Stimulated activated memory B cell treated with anti-CD40 and anti-IgM and Interleukin-4, amounts not matched to agents 10 μg/mL and 1 μg/mL and 100 μg/mL, for 72 hours (primary cell): ENCODE results near the gene GET3.

Source experiments
- ATAC-seq: fragments of 150-1000 bp; cut with Tn5 transposase; 2 replicates; pipeline ENCODE4 v1.10.0; 2021
- H3K27ac Mint-ChIP-seq: one replicate; pipeline ENCODE4 v1.8.0; 2022; ENCODE audit warnings: mild to moderate bottlenecking, mixed read lengths
- H3K27me3 Mint-ChIP-seq: one replicate; pipeline ENCODE4 v1.8.0; 2022; ENCODE audit warnings: mixed read lengths
- H3K36me3 Mint-ChIP-seq: one replicate; pipeline ENCODE4 v1.8.0; 2022; ENCODE audit warnings: mixed read lengths
- H3K4me1 Mint-ChIP-seq: one replicate; pipeline ENCODE4 v1.8.0; 2022; ENCODE audit warnings: mixed read lengths
- H3K4me3 Mint-ChIP-seq: one replicate; pipeline ENCODE4 v1.8.0; 2022; ENCODE audit warnings: mild to moderate bottlenecking, moderate library complexity, mixed read lengths
- H3K9me3 Mint-ChIP-seq: one replicate; pipeline ENCODE4 v1.8.0; 2022; ENCODE audit warnings: mixed read lengths

GET3 gene

GRCh38 chr19:12788042-12788681, 50.9 kb downstream of the GET3 start:
- Mint-ChIP-seq H3K27me3 (no peaks in the 10 kb centered on the region), H3K27ac (peak overlapping the region; percentile 92), H3K4me1 (peaks cover 25% of the 10 kb centered on the region), H3K4me3 (peak overlapping the region; percentile 90), H3K9me3 (no peaks in the 10 kb centered on the region), H3K36me3 (peaks cover 9% of the 10 kb centered on the region)
- no peak for ATAC-seq

GRCh38 chr19:12788682-12789097, 51.4 kb downstream of the GET3 start:
- Mint-ChIP-seq H3K4me1 (peaks cover 25% of the 10 kb centered on the region), H3K27me3 (no peaks in the 10 kb centered on the region), H3K27ac (peak overlapping the region; percentile 92), H3K4me3 (peak overlapping the region; percentile 90), H3K9me3 (no peaks in the 10 kb centered on the region), H3K36me3 (peaks cover 12% of the 10 kb centered on the region)
- ATAC-seq: peak; percentile 0

DNA sequence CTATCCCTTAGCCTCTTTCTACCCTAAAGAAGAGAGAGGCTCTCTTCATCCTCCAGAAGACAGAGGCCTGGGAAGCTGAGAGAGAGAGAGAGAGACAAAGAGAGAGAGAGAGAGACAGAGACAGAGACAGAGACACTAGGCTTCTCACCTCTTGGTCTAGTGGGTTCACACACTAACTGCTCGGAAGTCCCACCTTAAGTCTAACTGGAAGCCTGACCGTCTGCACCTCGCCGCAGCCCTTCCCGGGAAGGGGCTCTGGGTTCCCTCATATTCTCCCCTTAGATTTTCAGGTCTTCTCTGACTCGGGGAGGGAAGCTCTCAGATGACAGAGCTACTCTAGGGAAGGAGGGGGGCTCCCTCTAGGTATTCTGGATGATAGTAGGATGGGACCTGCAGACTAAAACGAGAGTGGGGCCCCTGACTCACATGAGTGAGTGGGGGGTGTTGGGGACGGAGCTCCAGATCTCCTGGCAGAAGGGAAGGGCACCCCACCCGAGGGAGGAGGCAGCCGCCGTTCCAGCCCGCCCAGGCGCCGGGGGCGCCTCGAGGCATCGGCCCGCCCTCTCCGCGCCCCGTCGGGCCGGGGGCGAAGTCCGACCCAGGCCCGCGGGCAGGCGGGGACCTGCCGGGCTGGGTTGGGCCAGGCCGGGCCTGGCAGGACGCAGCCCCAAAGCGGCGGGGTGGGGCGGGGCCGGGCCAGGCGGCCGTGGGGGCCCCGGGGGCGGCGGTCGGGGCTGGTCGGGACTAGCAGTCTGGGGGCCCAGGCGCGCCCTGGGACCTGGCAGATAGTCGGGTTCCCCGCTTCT, 52.0 kb downstream of the GET3 start:
- peak overlapping the region; percentile 96 for H3K4me3 Mint-ChIP-seq
- ATAC-seq: no peak

DNA sequence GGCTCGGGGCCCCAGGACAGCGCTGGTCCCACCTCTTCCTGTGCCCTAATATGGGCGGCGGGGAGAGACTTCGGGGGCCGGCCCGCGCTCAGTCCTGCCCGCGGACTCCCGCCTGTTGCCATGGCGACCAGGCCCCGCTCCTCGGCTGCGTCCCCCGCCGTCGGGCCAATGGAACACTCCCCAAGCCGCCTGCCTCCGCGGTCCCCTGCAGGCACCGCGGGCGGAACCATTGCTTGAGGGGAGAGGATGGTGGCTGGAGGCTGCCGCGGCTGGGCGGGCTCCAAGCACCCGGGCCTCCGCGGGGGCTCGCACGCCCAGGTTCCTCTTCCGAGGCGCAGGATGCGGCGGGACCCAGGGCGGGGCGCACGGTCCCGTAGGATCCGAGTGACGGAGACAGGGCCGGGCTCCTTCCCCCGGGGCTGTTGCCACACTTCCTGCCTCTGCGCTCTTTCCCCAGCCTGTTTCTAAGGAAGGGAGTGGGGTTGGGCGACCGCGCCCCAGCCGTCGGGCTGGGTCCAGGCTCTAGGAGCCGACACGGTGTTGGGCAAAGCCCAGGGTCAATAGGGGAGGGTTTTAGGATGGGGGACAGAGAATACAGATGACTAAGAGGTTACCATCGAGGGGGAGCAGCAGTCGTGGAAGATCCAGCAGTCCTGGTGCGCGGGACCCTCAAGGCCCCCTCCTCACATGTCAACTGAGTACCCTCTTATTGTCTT, 52.8 kb downstream of the GET3 start:
- H3K4me1 Mint-ChIP-seq: peaks cover 37% of the 10 kb centered on the region
- no peaks in the 10 kb centered on the region for H3K9me3 Mint-ChIP-seq
- H3K4me3 Mint-ChIP-seq: peak overlapping the region; percentile 96

More for the DNA sequence above, 52.0 kb downstream of the GET3 start:
- Mint-ChIP-seq H3K27ac (peak overlapping the region; percentile 92), H3K4me1 (peaks cover 31% of the 10 kb centered on the region), H3K27me3 (no peaks in the 10 kb centered on the region), H3K9me3 (no peaks in the 10 kb centered on the region), H3K36me3 (peaks cover 12% of the 10 kb centered on the region)

GRCh38 chr19:12790628-12791344, 53.5 kb downstream of the GET3 start:
- Mint-ChIP-seq H3K27ac (peak overlapping the region; percentile 91), H3K4me3 (peak overlapping the region; percentile 96), H3K4me1 (peaks cover 41% of the 10 kb centered on the region), H3K27me3 (no peaks in the 10 kb centered on the region), H3K36me3 (peaks cover 12% of the 10 kb centered on the region), H3K9me3 (no peaks in the 10 kb centered on the region)
- no peak for ATAC-seq

More for the DNA sequence above, 52.8 kb downstream of the GET3 start:
- H3K27me3 Mint-ChIP-seq: no peaks in the 10 kb centered on the region
- H3K36me3 Mint-ChIP-seq: peaks cover 12% of the 10 kb centered on the region
- H3K27ac Mint-ChIP-seq: peak overlapping the region; percentile 92
- ATAC-seq: peak; percentile 71

DNA sequence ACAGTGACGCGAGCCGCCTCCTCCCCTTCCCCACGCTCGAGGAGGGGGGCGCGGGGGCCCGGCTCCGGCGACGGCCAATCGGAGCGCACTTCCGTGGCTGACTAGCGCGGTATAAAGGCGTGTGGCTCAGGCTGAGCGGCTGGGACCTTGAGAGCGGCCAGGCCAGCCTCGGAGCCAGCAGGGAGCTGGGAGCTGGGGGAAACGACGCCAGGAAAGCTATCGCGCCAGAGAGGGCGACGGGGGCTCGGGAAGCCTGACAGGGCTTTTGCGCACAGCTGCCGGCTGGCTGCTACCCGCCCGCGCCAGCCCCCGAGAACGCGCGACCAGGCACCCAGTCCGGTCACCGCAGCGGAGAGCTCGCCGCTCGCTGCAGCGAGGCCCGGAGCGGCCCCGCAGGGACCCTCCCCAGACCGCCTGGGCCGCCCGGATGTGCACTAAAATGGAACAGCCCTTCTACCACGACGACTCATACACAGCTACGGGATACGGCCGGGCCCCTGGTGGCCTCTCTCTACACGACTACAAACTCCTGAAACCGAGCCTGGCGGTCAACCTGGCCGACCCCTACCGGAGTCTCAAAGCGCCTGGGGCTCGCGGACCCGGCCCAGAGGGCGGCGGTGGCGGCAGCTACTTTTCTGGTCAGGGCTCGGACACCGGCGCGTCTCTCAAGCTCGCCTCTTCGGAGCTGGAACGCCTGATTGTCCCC, 54.2 kb downstream of the GET3 start, which contains the start of gene JUNB:
TSS of gene JUNB (plus strand) at position 142 of the 706 bp plus-strand sequence. CDS start at position 428, 286 bp downstream.
- Mint-ChIP-seq H3K27ac (peak within 1 kb of the TSS; percentile 91), H3K4me3 (peak within 1 kb of the TSS; percentile 96), H3K27me3 (no peaks in the 10 kb centered on the region), H3K9me3 (no peaks in the 10 kb centered on the region), H3K36me3 (peaks cover 12% of the 10 kb centered on the region), H3K4me1 (peaks cover 48% of the 10 kb centered on the region)
- peak; percentile 63 for ATAC-seq

DNA sequence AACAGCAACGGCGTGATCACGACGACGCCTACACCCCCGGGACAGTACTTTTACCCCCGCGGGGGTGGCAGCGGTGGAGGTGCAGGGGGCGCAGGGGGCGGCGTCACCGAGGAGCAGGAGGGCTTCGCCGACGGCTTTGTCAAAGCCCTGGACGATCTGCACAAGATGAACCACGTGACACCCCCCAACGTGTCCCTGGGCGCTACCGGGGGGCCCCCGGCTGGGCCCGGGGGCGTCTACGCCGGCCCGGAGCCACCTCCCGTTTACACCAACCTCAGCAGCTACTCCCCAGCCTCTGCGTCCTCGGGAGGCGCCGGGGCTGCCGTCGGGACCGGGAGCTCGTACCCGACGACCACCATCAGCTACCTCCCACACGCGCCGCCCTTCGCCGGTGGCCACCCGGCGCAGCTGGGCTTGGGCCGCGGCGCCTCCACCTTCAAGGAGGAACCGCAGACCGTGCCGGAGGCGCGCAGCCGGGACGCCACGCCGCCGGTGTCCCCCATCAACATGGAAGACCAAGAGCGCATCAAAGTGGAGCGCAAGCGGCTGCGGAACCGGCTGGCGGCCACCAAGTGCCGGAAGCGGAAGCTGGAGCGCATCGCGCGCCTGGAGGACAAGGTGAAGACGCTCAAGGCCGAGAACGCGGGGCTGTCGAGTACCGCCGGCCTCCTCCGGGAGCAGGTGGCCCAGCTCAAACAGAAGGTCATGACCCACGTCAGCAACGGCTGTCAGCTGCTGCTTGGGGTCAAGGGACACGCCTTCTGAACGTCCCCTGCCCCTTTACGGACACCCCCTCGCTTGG, 55.0 kb downstream of the GET3 start:
- peaks cover 12% of the 10 kb centered on the region for H3K36me3 Mint-ChIP-seq
- H3K4me1 Mint-ChIP-seq: peaks cover 50% of the 10 kb centered on the region
- H3K4me3 Mint-ChIP-seq: peak overlapping the region; percentile 96
- peak overlapping the region; percentile 91 for H3K27ac Mint-ChIP-seq
- no peaks in the 10 kb centered on the region for H3K9me3 Mint-ChIP-seq
- no peaks in the 10 kb centered on the region for H3K27me3 Mint-ChIP-seq
- ATAC-seq: no peak

DNA sequence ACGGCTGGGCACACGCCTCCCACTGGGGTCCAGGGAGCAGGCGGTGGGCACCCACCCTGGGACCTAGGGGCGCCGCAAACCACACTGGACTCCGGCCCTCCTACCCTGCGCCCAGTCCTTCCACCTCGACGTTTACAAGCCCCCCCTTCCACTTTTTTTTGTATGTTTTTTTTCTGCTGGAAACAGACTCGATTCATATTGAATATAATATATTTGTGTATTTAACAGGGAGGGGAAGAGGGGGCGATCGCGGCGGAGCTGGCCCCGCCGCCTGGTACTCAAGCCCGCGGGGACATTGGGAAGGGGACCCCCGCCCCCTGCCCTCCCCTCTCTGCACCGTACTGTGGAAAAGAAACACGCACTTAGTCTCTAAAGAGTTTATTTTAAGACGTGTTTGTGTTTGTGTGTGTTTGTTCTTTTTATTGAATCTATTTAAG, 55.6 kb downstream of the GET3 start:
- no peak for ATAC-seq
- no peaks in the 10 kb centered on the region for H3K27me3 Mint-ChIP-seq
- H3K4me1 Mint-ChIP-seq: peaks cover 50% of the 10 kb centered on the region
- H3K36me3 Mint-ChIP-seq: peaks cover 12% of the 10 kb centered on the region
- H3K27ac Mint-ChIP-seq: peak overlapping the region; percentile 91
- peak overlapping the region; percentile 96 for H3K4me3 Mint-ChIP-seq
- no peaks in the 10 kb centered on the region for H3K9me3 Mint-ChIP-seq

DNA sequence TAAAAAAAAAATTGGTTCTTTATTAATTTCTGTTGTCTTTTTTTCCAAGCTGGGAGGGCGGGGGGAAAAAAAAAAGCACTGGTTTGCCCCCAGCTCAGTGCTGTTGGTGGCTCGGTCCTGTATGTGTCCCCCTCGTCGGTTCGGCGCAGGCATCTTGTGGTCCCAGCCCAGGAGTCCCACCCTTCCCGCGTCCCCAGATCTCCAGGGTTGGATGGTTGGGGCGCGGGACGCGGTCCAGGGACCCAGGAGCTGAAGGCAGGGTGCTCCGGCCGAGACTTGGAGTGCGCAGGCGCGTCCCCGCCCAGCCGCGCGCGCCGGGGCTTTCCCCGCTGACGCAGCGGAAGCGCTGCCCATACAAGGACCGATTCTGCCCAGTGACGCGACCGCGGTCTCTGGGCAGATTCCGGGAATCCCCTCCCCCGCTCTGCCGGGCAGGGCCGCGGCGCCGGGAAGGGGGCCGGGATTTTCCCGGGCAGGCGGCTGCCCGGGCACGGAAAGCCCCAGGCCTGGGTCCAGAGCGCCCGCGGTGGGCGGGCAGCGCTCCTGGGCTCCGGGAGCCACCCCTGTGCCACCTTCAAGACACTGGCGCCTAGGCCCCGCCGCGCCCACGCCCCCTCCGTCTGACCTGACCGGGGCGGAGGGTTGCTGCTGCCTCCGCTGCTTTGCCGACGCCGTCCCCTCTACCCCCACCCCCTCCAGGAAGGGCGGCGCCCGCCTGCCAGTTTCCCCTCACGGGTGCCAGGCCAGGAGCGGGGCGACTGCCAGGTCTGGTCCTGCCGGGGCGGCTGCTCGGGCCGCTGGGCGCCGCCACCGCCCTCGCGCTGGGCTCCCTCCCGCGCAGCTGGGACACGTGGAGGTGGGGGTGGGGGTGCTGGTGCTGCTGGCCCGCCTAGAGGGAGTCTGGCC, 56.2 kb downstream of the GET3 start:
- Mint-ChIP-seq H3K36me3 (peaks cover 12% of the 10 kb centered on the region), H3K27ac (peak overlapping the region; percentile 91), H3K4me1 (peaks cover 44% of the 10 kb centered on the region), H3K27me3 (no peaks in the 10 kb centered on the region), H3K9me3 (no peaks in the 10 kb centered on the region), H3K4me3 (peak overlapping the region; percentile 96)
- ATAC-seq: peak; percentile 61

DNA sequence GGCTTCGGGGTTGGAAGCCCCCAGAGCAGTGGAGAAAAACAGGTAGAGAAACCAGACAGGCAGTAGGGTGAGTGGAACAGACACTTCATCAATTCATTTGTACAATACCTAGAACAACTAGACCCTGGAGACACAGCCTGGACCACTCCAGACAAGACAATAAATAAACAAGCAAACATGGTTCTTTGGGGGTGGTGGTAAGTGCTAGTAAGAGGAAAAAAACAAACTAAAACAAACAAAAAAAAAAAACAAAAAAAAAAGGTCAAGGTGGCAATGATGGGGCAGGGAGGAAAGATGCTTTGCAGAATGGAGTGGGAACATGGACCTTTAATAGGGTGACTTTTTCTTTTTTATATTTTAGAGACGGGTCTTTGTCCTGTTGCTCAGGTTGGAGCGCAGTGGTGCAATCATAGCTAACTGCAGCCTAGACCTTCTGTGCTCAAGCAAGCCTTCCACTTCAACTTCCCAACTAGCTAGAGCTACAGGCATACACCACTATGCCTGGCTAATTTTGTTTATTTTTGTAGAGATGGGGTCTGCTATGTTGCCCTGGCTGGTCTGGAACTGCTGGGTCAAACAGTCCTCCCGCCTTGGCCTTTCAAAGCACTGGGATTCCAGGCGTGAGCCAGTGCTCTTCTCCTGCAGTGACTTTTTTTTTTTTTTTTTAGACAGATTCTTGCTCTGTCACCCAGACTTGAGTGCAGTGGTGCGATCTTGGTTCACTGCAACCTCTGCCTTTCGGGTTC, 57.1 kb downstream of the GET3 start:
- peaks cover 36% of the 10 kb centered on the region for H3K4me1 Mint-ChIP-seq
- H3K27me3 Mint-ChIP-seq: no peaks in the 10 kb centered on the region
- no peak for ATAC-seq
- peaks cover 12% of the 10 kb centered on the region for H3K36me3 Mint-ChIP-seq
- no peaks in the 10 kb centered on the region for H3K9me3 Mint-ChIP-seq
- peak overlapping the region; percentile 70 for H3K4me3 Mint-ChIP-seq
- H3K27ac Mint-ChIP-seq: peak overlapping the region; percentile 91

- Mint-ChIP-seq H3K4me3 (peak overlapping the region; percentile 21), H3K27me3 (no peaks in the 10 kb centered on the region), H3K36me3 (peaks cover 12% of the 10 kb centered on the region)
Observed at GRCh38 chr19:12794971-12795381, 57.7 kb downstream of the GET3 start.

More at GRCh38 chr19:12794971-12795381, 57.7 kb downstream of the GET3 start:
- no peak for ATAC-seq
- no peaks in the 10 kb centered on the region for H3K9me3 Mint-ChIP-seq
- peak overlapping the region; percentile 91 for H3K27ac Mint-ChIP-seq
- peaks cover 35% of the 10 kb centered on the region for H3K4me1 Mint-ChIP-seq
